ENCODE measurements around the gene IQSEC3.
"Not testable (repeated sequence)": the region's sequence is repeated elsewhere in the genome, so short reads cannot be mapped to it uniquely, and the experiment has no call there.

The IQSEC3 gene

GRCh38 chr12:184811-185575, 118.4 kb downstream of the IQSEC3 start:
- no peak for DNase-seq

- no peak for DNase-seq
These were observed 119.0 kb downstream of the IQSEC3 start for GRCh38 chr12:185576-185955.

GRCh38 chr12:186006-186625, 119.5 kb downstream of the IQSEC3 start:
- DNase-seq: no peak

- DNase-seq: not testable (repeated sequence)
These were observed 121.7 kb downstream of the IQSEC3 start for GRCh38 chr12:187986-188909.

GRCh38 chr12:188910-189621, 122.5 kb downstream of the IQSEC3 start:
- no peak for DNase-seq

- no peak for DNase-seq
These were observed 123.0 kb downstream of the IQSEC3 start for GRCh38 chr12:189622-189962.

- DNase-seq: no peak
These were observed 124.3 kb downstream of the IQSEC3 start for GRCh38 chr12:190881-191280.

- DNase-seq: no peak
These were observed 125.0 kb downstream of the IQSEC3 start for GRCh38 chr12:191541-191940.

GRCh38 chr12:193261-193660, 126.7 kb downstream of the IQSEC3 start:
- no peak for DNase-seq

- no peak for DNase-seq
These were observed 127.7 kb downstream of the IQSEC3 start for GRCh38 chr12:194276-194675.

GRCh38 chr12:195156-195555, 128.6 kb downstream of the IQSEC3 start:
- DNase-seq: no peak

- no peak for DNase-seq
These were observed 129.4 kb downstream of the IQSEC3 start for GRCh38 chr12:195951-196350.

- no peak for DNase-seq
These were observed 129.9 kb downstream of the IQSEC3 start for GRCh38 chr12:196436-196835.

- DNase-seq: no peak
These were observed 130.8 kb downstream of the IQSEC3 start for GRCh38 chr12:197347-197746.

- DNase-seq: no peak
These were observed 131.5 kb downstream of the IQSEC3 start for GRCh38 chr12:197911-198695.

- DNase-seq: no peak
These were observed 132.1 kb downstream of the IQSEC3 start for GRCh38 chr12:198705-199104.

GRCh38 chr12:201361-201760, 134.8 kb downstream of the IQSEC3 start:
- no peak for DNase-seq

- DNase-seq: no peak
These were observed 135.6 kb downstream of the IQSEC3 start for GRCh38 chr12:202081-202731.

GRCh38 chr12:203074-203461, 136.5 kb downstream of the IQSEC3 start:
- no peak for DNase-seq

GRCh38 chr12:203462-204260, 137.1 kb downstream of the IQSEC3 start:
- DNase-seq: no peak

GRCh38 chr12:204261-204678, 137.7 kb downstream of the IQSEC3 start:
- no peak for DNase-seq

Data from SIG-M5 (cell line).